Pulmonary artery endothelial cell (primary cell): Measurements from ENCODE around the gene PDE8B. TPM values are rescaled to one million over a fixed set of nuclear protein-coding genes. Genes with fewer than 3 reads are reported as not detected.
"Not testable (repeated sequence)": the region's sequence is repeated elsewhere in the genome, so short reads cannot be mapped to it uniquely, and the experiment has no call there.

ENCODE experiments used
- DNase-seq: peaks from one replicate; pipeline ENCODE4 v3.0.0-alpha.2; 2011; ENCODE audit warnings: low read depth, low spot score
- total RNA-seq: library from RNA; depleted of rRNA; stranded (reverse); fragments of >200 nt; gene quantifications from 2 replicates; pipeline ENCODE4 v1.2.3, GENCODE V29; 2014

PDE8B gene
- total RNA-seq, 1 donor from 2014 or later: not detected

- no peak for DNase-seq
These were observed 148.1 kb downstream of the PDE8B start for GRCh38 chr5:77358255-77359205.

DNA sequence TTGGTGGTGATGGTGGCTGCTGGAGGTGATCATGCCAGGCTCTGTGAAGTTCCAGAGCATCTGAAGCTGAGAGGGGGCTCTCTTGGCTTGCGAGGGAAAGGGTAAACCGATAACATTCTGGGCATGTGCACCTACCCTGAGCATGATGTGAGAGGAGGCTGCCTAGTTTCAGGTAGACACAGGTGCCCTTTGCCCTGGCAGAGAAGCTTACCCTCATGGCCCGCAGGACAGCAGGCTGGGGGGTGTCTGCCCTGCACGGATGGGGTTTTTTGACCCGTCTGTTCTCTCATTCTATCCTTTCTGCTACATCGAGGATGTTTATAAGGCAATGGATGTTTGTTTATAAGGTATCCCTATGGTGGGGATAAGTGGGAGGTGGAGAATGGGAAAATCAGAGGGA, 148.8 kb downstream of the PDE8B start:
- DNase-seq: no peak

DNA sequence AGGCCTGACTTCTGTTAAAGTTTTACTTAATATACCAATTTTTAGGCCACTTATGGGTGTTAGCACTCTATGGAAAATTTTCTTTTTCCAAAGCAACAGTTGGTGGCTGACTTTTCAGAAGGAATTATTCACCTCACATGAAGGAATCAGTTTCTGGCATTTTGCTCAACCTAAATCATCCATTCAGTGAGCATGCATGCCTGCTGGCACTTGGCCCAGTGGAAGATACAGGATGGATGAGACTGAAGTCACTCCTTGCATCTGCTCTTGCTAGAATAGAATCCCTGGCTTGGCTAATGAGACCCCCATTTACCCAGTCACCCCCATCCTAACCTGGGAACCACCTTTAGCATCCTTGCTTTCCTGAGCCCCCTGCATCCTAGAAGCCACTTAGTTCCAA, 149.9 kb downstream of the PDE8B start:
- no peak for DNase-seq

DNA sequence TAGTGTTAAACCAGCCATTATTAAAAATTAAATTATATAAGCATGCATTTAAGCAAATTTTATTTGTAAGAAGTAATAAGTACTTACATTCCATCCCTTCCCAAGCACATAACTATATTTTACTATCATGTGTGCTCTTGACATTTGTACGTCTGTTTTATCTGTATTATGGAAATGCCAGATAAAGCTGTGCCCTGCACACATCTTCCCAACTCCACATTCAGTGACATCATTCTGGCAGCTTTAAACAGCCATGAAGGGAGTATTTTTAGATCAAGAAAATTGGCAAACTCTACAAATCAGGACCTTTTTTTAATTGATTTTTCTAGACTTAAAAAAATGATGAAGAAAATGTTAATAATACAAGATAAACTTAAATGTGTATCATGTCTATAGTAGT, 150.5 kb downstream of the PDE8B start:
- DNase-seq: no peak

- DNase-seq: no peak
These were observed 156.4 kb downstream of the PDE8B start for GRCh38 chr5:77366717-77367500.

- no peak for DNase-seq
These were observed 157.3 kb downstream of the PDE8B start for GRCh38 chr5:77367741-77368140.

GRCh38 chr5:77368367-77368766, 157.9 kb downstream of the PDE8B start:
- DNase-seq: no peak

- DNase-seq: no peak
These were observed 159.1 kb downstream of the PDE8B start for GRCh38 chr5:77369566-77369965.

- DNase-seq: no peak
These were observed 164.2 kb downstream of the PDE8B start for GRCh38 chr5:77374686-77375085.

DNA sequence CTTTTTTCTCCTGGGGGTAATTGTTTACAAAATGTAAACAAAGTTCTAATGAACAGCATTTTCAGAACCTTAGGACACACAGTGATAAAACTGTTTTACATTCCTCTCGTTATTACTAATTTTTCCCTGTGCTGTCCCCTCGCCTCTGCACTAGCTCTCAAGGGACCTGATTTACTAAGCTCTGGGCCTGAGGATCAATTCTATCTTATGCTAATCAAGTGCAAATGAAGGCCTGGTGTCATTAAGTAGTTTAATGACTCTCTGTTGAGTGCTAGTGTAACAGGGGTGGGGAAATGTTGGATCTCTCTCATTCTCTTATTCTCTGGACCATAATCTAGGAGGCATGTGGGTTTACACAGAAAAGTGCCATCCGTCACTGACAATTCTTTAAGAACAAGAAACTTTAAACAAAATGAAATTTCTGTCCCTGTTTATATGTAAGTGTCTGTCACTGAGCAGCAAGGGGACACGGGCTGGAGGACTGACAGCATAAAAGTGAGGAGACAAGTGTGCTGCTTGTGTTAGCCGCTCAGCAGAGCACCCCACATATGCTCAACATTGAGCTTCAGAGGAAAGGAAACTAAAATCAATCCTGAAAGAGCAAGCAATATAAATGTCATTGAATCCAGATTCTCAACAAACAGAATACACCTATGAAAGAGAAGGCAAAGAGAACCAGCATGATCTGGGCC, 166.3 kb downstream of the PDE8B start:
- DNase-seq: no peak

- no peak for DNase-seq
These were observed 169.1 kb downstream of the PDE8B start for GRCh38 chr5:77379558-77380061.

- no peak for DNase-seq
These were observed 170.2 kb downstream of the PDE8B start for GRCh38 chr5:77380636-77381035.

DNA sequence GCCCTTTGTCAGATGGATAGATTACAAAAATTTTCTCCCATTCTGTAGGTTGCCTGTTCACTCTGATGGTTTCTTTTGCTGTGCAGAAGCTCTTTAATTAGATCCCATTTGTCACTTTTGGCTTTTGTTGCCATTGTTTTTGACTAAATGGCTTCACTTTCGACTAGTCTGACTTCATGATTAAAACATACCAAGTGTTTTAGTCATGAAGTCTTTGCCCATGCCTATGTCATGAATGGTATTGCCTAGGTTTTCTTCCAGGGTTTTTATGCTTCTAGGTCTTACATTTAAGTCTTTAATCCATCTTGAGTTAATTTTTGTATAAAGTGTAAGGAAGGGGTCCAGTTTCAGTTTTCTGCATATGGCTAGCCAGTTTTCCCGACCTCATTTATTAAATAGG, 172.9 kb downstream of the PDE8B start:
- not testable (repeated sequence) for DNase-seq

- not testable (repeated sequence) for DNase-seq
These were observed 175.9 kb downstream of the PDE8B start for GRCh38 chr5:77386340-77386739.

- DNase-seq: no peak
These were observed 179.3 kb downstream of the PDE8B start for GRCh38 chr5:77389746-77390145.

GRCh38 chr5:77390221-77390620, 179.7 kb downstream of the PDE8B start:
- DNase-seq: no peak

DNA sequence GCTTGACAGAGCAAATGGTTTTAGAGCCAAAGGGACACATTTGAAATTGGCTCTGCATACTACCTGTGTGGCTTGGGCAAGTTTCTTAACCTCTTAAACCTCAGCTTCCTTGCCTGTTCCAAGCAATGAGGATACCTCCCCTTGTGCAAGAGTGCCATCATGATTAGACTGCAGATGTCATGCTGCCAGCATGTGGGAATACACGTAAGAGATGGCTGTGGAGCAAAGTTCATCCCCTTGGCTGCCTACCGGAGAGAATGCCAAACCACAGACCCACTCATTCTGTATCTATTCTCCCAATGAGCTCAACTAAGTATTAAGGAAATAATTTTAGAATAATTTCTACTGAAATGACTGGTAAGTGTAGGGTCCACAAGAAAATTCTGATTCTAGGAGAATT, 180.3 kb downstream of the PDE8B start:
- no peak for DNase-seq

- no peak for DNase-seq
These were observed 180.8 kb downstream of the PDE8B start for GRCh38 chr5:77391240-77391765.

- DNase-seq: no peak
These were observed 183.7 kb downstream of the PDE8B start for GRCh38 chr5:77394064-77394715.

DNA sequence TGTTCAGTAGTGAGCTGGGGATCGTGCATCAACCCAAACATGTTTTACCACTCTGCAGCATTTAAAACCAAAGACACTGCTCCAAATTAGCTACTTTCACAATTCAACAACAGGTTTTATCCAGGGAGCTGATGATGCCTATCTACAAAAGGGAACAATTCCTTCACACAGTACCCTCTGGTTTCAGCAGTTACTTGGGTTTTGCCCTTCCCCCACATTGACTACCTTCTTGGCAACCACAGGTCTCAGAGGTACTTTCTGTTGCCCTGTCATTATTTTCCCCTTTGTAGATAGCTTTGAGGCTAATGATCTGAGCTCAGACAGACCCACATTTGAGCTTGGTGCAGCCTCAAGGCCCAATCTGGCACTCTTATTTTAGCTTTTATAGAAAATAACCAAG, 185.5 kb downstream of the PDE8B start:
- DNase-seq: no peak
